A673 (cell line): ENCODE data around the gene SLC6A18. TPM values are rescaled to one million over a fixed set of nuclear protein-coding genes. Genes with fewer than 3 reads are reported as not detected.

ENCODE experiments used
- BruUV-seq: library from RNA; stranded (reverse); fragments of 400-500 nt; replicated peaks from 2 replicates; lab custom pipeline; 2021; lab: Mats Ljungman, UMichigan
- CTCF ChIA-PET: fragments of 300-600 bp; sonication (Branson Sonifier 250); formaldehyde crosslinking; loops from one replicate; lab custom pipeline; 2022; ENCODE audit warnings: antibody characterized with exemption; lab: Charles Lee
- POLR2A ChIA-PET: fragments of 300-600 bp; sonication (Branson Sonifier 250); formaldehyde crosslinking; loops from one replicate; lab custom pipeline; 2022; ENCODE audit warnings: antibody characterized with exemption; ENCODE audit not compliant: low non-redundant PET; lab: Charles Lee
- DNase-seq: peaks from one replicate; pipeline ENCODE4 v3.0.0-alpha.2; 2015; ENCODE audit warnings: low spot score
- H3K27ac ChIP-seq: fragments of 200-600 bp; sonication (generic); 2 replicates; pipeline ENCODE4 v1.5.1; 2016; ENCODE audit warnings: mixed run types, low read depth, mild to moderate bottlenecking, mixed read lengths, antibody characterized with exemption, low read length; ENCODE audit not compliant: poor library complexity, severe bottlenecking
- H3K27me3 ChIP-seq: fragments of 200-600 bp; sonication (generic); replicated peaks from 2 replicates; pipeline ENCODE4 v1.6.1; 2017; ENCODE audit warnings: mixed run types, low read depth, mild to moderate bottlenecking, mixed read lengths, antibody characterized with exemption, low read length; ENCODE audit not compliant: insufficient read depth, poor library complexity
- H3K36me3 ChIP-seq: fragments of 200-600 bp; sonication (generic); 2 replicates; pipeline ENCODE4 v1.6.1; 2016; ENCODE audit warnings: mixed run types, mild to moderate bottlenecking, mixed read lengths, antibody characterized with exemption, low read length; ENCODE audit not compliant: insufficient read depth, poor library complexity, severe bottlenecking
- H3K4me1 ChIP-seq: fragments of 200-600 bp; sonication (generic); 2 replicates; pipeline ENCODE4 v1.6.1; 2017; ENCODE audit warnings: mixed run types, mild to moderate bottlenecking, mixed read lengths, antibody characterized with exemption, low read length; ENCODE audit not compliant: insufficient read depth, poor library complexity, severe bottlenecking
- H3K4me3 ChIP-seq: fragments of 200-600 bp; sonication (generic); 2 replicates; pipeline ENCODE4 v1.5.1; 2016; ENCODE audit warnings: low read depth, mixed run types, mild to moderate bottlenecking, mixed read lengths, low read length; ENCODE audit not compliant: poor library complexity, severe bottlenecking
- H3K9me3 ChIP-seq: fragments of 200-600 bp; sonication (generic); 2 replicates; pipeline ENCODE4 v1.6.1; 2016; ENCODE audit warnings: mixed run types, low read depth, mild to moderate bottlenecking, mixed read lengths, antibody characterized with exemption, low read length; ENCODE audit not compliant: poor library complexity, severe bottlenecking
- EZH2 ChIP-seq: fragments of 200-600 bp; sonication (generic); IDR thresholded peaks from 2 replicates; pipeline ENCODE4 v1.6.1; 2017; ENCODE audit warnings: borderline replicate concordance, low read depth, mild to moderate bottlenecking, mixed read lengths, antibody characterized with exemption, low read length; ENCODE audit not compliant: poor library complexity, severe bottlenecking
- intact Hi-C: fragments of 100-400 bp; cut with micrococcal nuclease; formaldehyde crosslinking; loops from one replicate; pipeline ENCODE4 v1.10.0; 2022; ENCODE audit not compliant: unreplicated experiment
- total RNA-seq: library from RNA; stranded (reverse); gene quantifications from 2 replicates; pipeline ENCODE4 v1.2.3, GENCODE V29; 2021
- TF ChIP-seq, protein P1 (sequence below): fragments of 300-800, 200-600 bp; sonication (generic); conservative IDR thresholded peaks from 2 replicates; pipeline ENCODE4 v1.5.1; 2017; ENCODE audit warnings: low read depth, mild to moderate bottlenecking, antibody characterized with exemption, low read length, moderate library complexity, mixed read lengths

SLC6A18 gene
- total RNA-seq, 1 experiment from 2014 or later = not detected

DNA sequence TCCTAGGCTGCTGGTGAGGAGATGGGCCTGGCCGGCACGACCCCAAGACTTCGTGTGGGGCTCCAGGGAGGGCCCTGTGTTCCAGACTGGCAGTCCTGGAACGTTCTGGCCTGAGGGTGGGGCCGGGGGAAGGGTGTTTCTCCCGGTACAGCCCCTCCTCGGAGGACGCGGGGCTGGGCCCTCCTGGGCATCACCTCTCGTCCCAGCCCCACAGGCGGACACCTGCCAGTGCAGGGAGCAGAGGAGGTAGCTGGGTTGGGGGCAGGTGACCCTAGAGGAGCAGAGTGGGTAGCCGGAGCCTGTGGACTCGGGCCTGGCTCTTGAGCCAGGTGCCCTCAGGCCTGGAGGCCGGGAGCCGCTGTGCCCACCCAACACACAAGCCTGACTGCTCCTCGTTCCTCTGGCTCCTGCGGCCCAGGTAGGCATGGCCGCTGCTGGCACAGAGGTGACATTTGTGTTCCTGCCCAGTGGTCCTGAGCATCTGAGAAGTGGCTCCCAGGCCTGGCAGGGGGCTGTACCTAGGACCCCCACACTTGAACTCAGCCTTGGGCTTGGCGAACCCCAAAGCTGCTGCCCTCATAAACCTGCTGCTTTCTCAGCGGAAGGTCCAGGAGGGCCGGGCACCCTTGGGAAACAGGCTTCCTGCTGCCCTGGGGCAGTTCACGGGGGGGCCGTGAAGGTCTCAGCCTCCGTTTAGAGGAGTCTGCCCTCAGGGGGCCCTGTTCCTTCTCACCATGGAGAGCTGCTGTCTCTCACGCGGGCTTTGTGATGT, 23.0 kb upstream of the SLC6A18 start:
- intact Hi-C loops = no loop called here
- Histone ChIP-seq H3K4me1 (no peaks in the 10 kb centered on the region), H3K27me3 (peaks cover 86% of the 10 kb centered on the region), H3K9me3 (no peaks in the 10 kb centered on the region), H3K27ac (no peak overlapping the region), H3K4me3 (no peak overlapping the region), H3K36me3 (no peaks in the 10 kb centered on the region)
- no peak for DNase-seq
- BruUV-seq = no TSS peak
- TF ChIP-seq EZH2 = no peak
- TF ChIP-seq, protein P1, sequence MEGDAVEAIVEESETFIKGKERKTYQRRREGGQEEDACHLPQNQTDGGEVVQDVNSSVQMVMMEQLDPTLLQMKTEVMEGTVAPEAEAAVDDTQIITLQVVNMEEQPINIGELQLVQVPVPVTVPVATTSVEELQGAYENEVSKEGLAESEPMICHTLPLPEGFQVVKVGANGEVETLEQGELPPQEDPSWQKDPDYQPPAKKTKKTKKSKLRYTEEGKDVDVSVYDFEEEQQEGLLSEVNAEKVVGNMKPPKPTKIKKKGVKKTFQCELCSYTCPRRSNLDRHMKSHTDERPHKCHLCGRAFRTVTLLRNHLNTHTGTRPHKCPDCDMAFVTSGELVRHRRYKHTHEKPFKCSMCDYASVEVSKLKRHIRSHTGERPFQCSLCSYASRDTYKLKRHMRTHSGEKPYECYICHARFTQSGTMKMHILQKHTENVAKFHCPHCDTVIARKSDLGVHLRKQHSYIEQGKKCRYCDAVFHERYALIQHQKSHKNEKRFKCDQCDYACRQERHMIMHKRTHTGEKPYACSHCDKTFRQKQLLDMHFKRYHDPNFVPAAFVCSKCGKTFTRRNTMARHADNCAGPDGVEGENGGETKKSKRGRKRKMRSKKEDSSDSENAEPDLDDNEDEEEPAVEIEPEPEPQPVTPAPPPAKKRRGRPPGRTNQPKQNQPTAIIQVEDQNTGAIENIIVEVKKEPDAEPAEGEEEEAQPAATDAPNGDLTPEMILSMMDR = no peak
- CTCF ChIA-PET = no interaction called here
- POLR2A ChIA-PET = no interaction called here

DNA sequence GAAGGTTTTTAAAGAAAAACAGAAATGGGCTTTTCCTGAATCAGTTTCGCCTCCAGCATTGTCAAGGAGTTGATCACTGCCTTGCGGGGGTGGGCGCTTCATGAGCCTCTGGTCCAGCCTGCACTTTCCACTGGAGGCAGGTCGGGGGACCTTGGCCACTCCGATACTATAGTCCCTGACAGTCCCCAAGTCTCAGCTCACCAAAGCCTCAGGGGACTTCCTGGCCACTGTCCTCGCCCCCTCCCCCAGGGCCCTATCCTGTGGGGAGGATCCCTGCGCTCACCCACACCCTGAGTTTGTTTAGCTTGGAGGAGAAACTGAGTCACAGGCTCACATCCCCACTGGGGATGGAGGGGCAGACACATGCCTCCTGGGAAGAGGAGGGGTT, 22.4 kb upstream of the SLC6A18 start:
- no peak overlapping the region for H3K4me3 ChIP-seq
- no peak for DNase-seq
- H3K4me1 ChIP-seq = no peaks in the 10 kb centered on the region
- no peak overlapping the region for H3K27ac ChIP-seq
- TF ChIP-seq, protein P1 = no peak
- TF ChIP-seq EZH2 = no peak
- BruUV-seq = no TSS peak
- peaks cover 92% of the 10 kb centered on the region for H3K27me3 ChIP-seq
- intact Hi-C loops = no loop called here
- H3K36me3 ChIP-seq = no peaks in the 10 kb centered on the region
- ChIA-PET CTCF (no interaction called here), POLR2A (no interaction called here)
- H3K9me3 ChIP-seq = no peaks in the 10 kb centered on the region

DNA sequence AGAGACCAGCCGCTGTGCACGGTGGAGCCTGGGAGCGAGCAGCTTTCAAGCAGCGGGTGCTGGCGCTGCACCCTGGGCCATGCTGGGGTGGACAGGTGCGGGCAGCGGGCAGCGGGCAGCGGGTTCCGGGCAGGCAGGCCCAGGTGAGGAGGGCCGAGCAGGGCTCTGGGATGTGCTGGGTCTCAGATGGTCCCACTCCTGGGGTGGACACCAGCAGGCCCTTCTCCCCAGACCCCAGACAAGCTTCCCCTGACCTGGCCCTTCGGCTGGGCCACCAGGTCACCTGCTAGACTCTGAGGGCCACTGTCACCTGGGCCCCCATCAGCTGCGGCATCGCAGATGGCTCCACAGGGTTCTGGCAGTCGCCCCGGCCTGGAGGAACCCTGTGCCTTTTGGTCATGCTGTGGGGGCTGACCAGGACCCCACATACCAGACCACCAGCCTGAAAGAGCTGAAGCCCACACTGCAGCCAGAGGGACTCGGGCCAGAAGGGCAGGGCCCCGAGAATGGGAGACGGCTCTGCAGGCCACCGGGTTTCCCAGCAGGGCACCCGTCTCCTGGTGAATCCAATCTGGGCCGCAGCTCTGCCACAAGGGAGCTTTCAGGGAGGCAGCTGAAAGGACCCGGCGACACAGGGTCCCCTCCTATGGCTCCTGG, 21.7 kb upstream of the SLC6A18 start:
- no peak for DNase-seq
- POLR2A ChIA-PET = no interaction called here
- Histone ChIP-seq H3K9me3 (no peaks in the 10 kb centered on the region), H3K27me3 (peaks cover 97% of the 10 kb centered on the region), H3K4me1 (no peaks in the 10 kb centered on the region), H3K27ac (no peak overlapping the region), H3K36me3 (no peaks in the 10 kb centered on the region), H3K4me3 (no peak overlapping the region)
- intact Hi-C loops = no loop called here
- no peak for TF ChIP-seq EZH2
- TF ChIP-seq, protein P1 = no peak
- BruUV-seq = no TSS peak
- CTCF ChIA-PET = no interaction called here
